SU-DHL-6 (cell line): Measurements from ENCODE around the gene SF3B4.

ENCODE experiments used
- H2AFZ ChIP-seq: fragments of 200-600 bp; sonication (generic); 2 replicates; pipeline ENCODE4 v1.6.1; 2014; ENCODE audit warnings: low read depth, mild to moderate bottlenecking, moderate library complexity, mixed read lengths, antibody characterized with exemption, low read length; ENCODE audit not compliant: severe bottlenecking
- H3F3A ChIP-seq: fragments of 200-600 bp; shearing (Covaris generic); 2 replicates; pipeline ENCODE4 v1.6.0; 2016; ENCODE audit warnings: antibody characterized with exemption, mild to moderate bottlenecking; ENCODE audit not compliant: insufficient read depth
- H3K27ac ChIP-seq: fragments of 200-600 bp; sonication (generic); 2 replicates; pipeline ENCODE4 v1.5.1; 2016; ENCODE audit warnings: low read depth, mild to moderate bottlenecking, low read length, moderate library complexity, mixed read lengths
- H3K27me3 ChIP-seq: fragments of 200-600 bp; sonication (generic), shearing (Covaris generic); 2 replicates; pipeline ENCODE4 v1.6.0; 2014; ENCODE audit warnings: mild to moderate bottlenecking, low read length
- H3K36me3 ChIP-seq: fragments of 200-600 bp; sonication (generic); 2 replicates; pipeline ENCODE4 v1.6.1; 2014; ENCODE audit warnings: mild to moderate bottlenecking, low read length, mixed read lengths
- H3K4me2 ChIP-seq: fragments of 300-600, 200-600 bp; shearing (Covaris generic), sonication (generic); 2 replicates; pipeline ENCODE4 v1.6.0; 2014; ENCODE audit warnings: low read length, low read depth, mild to moderate bottlenecking; ENCODE audit not compliant: poor library complexity, severe bottlenecking
- H3K4me3 ChIP-seq: fragments of 200-600 bp; sonication (generic); 2 replicates; pipeline ENCODE4 v1.5.1; 2014; ENCODE audit warnings: antibody characterized with exemption, low read length, mild to moderate bottlenecking, mixed read lengths; ENCODE audit not compliant: insufficient read depth, poor library complexity, severe bottlenecking
- H3K79me2 ChIP-seq: fragments of 200-600 bp; sonication (generic); 2 replicates; pipeline ENCODE4 v1.6.1; 2014; ENCODE audit warnings: mild to moderate bottlenecking, low read length, moderate library complexity; ENCODE audit not compliant: insufficient read depth
- H3K9ac ChIP-seq: fragments of 200-600 bp; sonication (generic); 2 replicates; pipeline ENCODE4 v1.7.0; 2014; ENCODE audit warnings: mild to moderate bottlenecking, low read length
- H3K9me2 ChIP-seq: fragments of 200-600 bp; sonication (generic); replicated peaks from 2 replicates; pipeline ENCODE4 v1.6.1; 2014; ENCODE audit warnings: low read length; ENCODE audit not compliant: insufficient read depth
- H3K9me3 ChIP-seq: fragments of 200-600 bp; sonication (generic); 2 replicates; pipeline ENCODE4 v1.6.1; 2014; ENCODE audit warnings: low read length, mixed read lengths; ENCODE audit not compliant: insufficient read depth
- H4K20me1 ChIP-seq: fragments of 200-600 bp; sonication (generic); 2 replicates; pipeline ENCODE4 v1.6.1; 2014; ENCODE audit warnings: low read depth, mild to moderate bottlenecking, antibody characterized with exemption, low read length, moderate library complexity, mixed read lengths
- EZH2phosphoT487 ChIP-seq: fragments of 200-600 bp; sonication (generic), shearing (Covaris generic); conservative IDR thresholded peaks from 2 replicates; pipeline ENCODE4 v1.6.1; 2018; ENCODE audit warnings: mild to moderate bottlenecking, antibody characterized with exemption, low read length, moderate library complexity, mixed read lengths
- TF ChIP-seq, protein P1 (sequence below): fragments of 200-600 bp; sonication (generic); IDR thresholded peaks from one replicate; pipeline ENCODE4 v1.5.1; 2017; ENCODE audit warnings: antibody characterized with exemption, mild to moderate bottlenecking, low read length, moderate library complexity; ENCODE audit not compliant: insufficient read depth, poor library complexity, severe bottlenecking

SF3B4 gene

DNA sequence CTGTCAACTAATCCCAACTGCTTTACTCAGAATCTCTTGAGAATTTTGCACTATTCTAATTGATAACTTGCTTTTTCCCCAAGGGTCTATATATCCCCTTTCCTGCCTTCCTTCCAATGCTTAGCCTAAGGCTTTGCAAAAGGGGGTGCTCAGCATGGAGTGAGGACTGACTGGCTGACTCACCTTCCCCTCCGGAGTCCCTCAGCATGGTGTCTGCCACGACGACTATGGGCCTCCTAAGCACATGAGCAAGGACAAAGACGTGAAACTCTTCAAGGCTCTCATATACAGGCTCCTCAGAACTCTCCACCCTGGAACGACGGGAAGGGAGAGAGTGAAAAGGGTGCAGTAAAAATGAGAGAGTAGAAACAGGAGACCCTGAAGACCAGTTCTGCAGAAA, 22.3 kb upstream of the SF3B4 start:
- Histone ChIP-seq H3F3A (no peaks in the 10 kb centered on the region), H3K4me3 (no peak overlapping the region), H2AFZ (no peak overlapping the region), H3K79me2 (no peaks in the 10 kb centered on the region), H3K9ac (no peak overlapping the region), H3K9me3 (no peaks in the 10 kb centered on the region), H3K9me2 (no peaks in the 10 kb centered on the region), H3K4me2 (no peak overlapping the region), H3K36me3 (no peaks in the 10 kb centered on the region), H3K27me3 (no peaks in the 10 kb centered on the region), H4K20me1 (no peaks in the 10 kb centered on the region), H3K27ac (no peak overlapping the region)
- TF ChIP-seq, protein P1, sequence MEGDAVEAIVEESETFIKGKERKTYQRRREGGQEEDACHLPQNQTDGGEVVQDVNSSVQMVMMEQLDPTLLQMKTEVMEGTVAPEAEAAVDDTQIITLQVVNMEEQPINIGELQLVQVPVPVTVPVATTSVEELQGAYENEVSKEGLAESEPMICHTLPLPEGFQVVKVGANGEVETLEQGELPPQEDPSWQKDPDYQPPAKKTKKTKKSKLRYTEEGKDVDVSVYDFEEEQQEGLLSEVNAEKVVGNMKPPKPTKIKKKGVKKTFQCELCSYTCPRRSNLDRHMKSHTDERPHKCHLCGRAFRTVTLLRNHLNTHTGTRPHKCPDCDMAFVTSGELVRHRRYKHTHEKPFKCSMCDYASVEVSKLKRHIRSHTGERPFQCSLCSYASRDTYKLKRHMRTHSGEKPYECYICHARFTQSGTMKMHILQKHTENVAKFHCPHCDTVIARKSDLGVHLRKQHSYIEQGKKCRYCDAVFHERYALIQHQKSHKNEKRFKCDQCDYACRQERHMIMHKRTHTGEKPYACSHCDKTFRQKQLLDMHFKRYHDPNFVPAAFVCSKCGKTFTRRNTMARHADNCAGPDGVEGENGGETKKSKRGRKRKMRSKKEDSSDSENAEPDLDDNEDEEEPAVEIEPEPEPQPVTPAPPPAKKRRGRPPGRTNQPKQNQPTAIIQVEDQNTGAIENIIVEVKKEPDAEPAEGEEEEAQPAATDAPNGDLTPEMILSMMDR = no peak
- no peak for TF ChIP-seq EZH2phosphoT487

- TF ChIP-seq EZH2phosphoT487 = no peak
- TF ChIP-seq, protein P1 = no peak
Observed at GRCh38 chr1:149945206-149945605, 17.6 kb upstream of the SF3B4 start.

GRCh38 chr1:149942885-149943284, 15.3 kb upstream of the SF3B4 start:
- no peak for TF ChIP-seq EZH2phosphoT487
- TF ChIP-seq, protein P1 = no peak
- Histone ChIP-seq H3K4me3 (no peak overlapping the region), H3K4me2 (no peak overlapping the region), H3K9me2 (no peaks in the 10 kb centered on the region), H3F3A (no peaks in the 10 kb centered on the region), H3K9ac (no peak overlapping the region), H2AFZ (no peak overlapping the region), H3K36me3 (no peaks in the 10 kb centered on the region), H3K27me3 (no peaks in the 10 kb centered on the region), H3K79me2 (no peaks in the 10 kb centered on the region), H3K27ac (no peak overlapping the region), H3K9me3 (no peaks in the 10 kb centered on the region), H4K20me1 (no peaks in the 10 kb centered on the region)

More at GRCh38 chr1:149945206-149945605, 17.6 kb upstream of the SF3B4 start:
- H3K4me2 ChIP-seq = no peak overlapping the region
- H3K9ac ChIP-seq = no peak overlapping the region
- H3K79me2 ChIP-seq = no peaks in the 10 kb centered on the region
- no peak overlapping the region for H3K27ac ChIP-seq
- no peaks in the 10 kb centered on the region for H3F3A ChIP-seq
- H3K4me3 ChIP-seq = no peak overlapping the region
- H3K9me2 ChIP-seq = no peaks in the 10 kb centered on the region
- no peaks in the 10 kb centered on the region for H4K20me1 ChIP-seq
- H2AFZ ChIP-seq = no peak overlapping the region
- H3K27me3 ChIP-seq = no peaks in the 10 kb centered on the region
- H3K9me3 ChIP-seq = no peaks in the 10 kb centered on the region
- no peaks in the 10 kb centered on the region for H3K36me3 ChIP-seq
